Activated T-helper 1 cell treated with anti-CD3 and anti-CD28 coated beads, Interleukin-12 subunit alpha, Interleukin-12 subunit beta, Interleukin-2, Interleukin-4 antibody, amounts not matched to agents 30 ng/mL and 10 ng/mL and 1 ng/mL, durations not matched to agents 14 hours and 24 hours and 36 hours (primary cell): ENCODE results near the gene KCTD17. TPM values are rescaled to one million over a fixed set of nuclear protein-coding genes. Genes with fewer than 3 reads are reported as not detected.

Source experiments
- DNase-seq: peaks from one replicate; pipeline ENCODE4 v3.0.0; 2021; ENCODE audit warnings: low spot score
- H3K27ac Mint-ChIP-seq: one replicate; pipeline ENCODE4 v1.8.0; 2021; ENCODE audit warnings: mild to moderate bottlenecking, mixed read lengths
- H3K27me3 Mint-ChIP-seq: one replicate; pipeline ENCODE4 v1.8.0; 2022; ENCODE audit warnings: mild to moderate bottlenecking, moderate library complexity, mixed read lengths; ENCODE audit not compliant: insufficient read depth
- H3K36me3 Mint-ChIP-seq: one replicate; pipeline ENCODE4 v1.8.0; 2021; ENCODE audit warnings: low read depth, mixed read lengths
- H3K4me1 Mint-ChIP-seq: one replicate; pipeline ENCODE4 v1.8.0; 2021; ENCODE audit warnings: low read depth, mixed read lengths
- H3K4me3 Mint-ChIP-seq: one replicate; pipeline ENCODE4 v1.8.0; 2021; ENCODE audit warnings: mild to moderate bottlenecking, moderate library complexity, mixed read lengths
- H3K9me3 Mint-ChIP-seq: one replicate; pipeline ENCODE4 v1.8.0; 2021; ENCODE audit warnings: mixed read lengths
- intact Hi-C: fragments of 100-400 bp; cut with micrococcal nuclease; formaldehyde crosslinking; loops from one replicate; pipeline ENCODE4 v1.15.1; 2024
- total RNA-seq: library from RNA; stranded (reverse); gene quantifications from 2 replicates; pipeline ENCODE4 v1.2.3, GENCODE V29; 2022

The KCTD17 gene
- total RNA-seq, 1 donor from 2014 or later = 68.1 TPM

DNA sequence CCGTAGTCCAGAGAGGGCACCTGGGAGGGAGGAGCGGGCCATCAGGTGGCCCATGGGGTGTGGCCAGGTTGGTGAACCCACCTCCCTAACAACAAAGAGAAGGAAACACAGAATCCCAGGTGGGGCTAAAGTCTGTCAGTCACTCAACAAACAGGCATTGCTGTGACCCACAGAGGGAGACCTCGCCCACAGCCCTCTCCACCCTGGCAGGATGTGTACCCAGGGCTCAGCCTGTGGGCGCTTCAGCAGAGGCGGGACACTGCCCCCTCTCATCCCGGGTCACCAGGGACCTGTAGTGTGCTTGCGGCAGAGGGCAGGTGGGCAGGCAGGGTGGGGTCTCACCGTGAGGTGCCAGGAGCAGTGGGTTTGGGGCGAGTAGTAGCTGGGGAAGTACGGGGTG is 32.8 kb downstream of the KCTD17 start:
- peaks cover 10% of the 10 kb centered on the region for H3K36me3 Mint-ChIP-seq
- intact Hi-C loops = no loop called here
- DNase-seq = no peak
- no peaks in the 10 kb centered on the region for H3K9me3 Mint-ChIP-seq
- peaks cover 1% of the 10 kb centered on the region for H3K27me3 Mint-ChIP-seq
- peak overlapping the region; percentile 77 for H3K27ac Mint-ChIP-seq
- H3K4me3 Mint-ChIP-seq = no peak overlapping the region
- H3K4me1 Mint-ChIP-seq = peaks cover 73% of the 10 kb centered on the region

GRCh38 chr22:37086184-37086583 is 34.6 kb downstream of the KCTD17 start:
- Mint-ChIP-seq H3K9me3 (no peaks in the 10 kb centered on the region), H3K27me3 (no peaks in the 10 kb centered on the region), H3K4me3 (no peak overlapping the region), H3K4me1 (peaks cover 59% of the 10 kb centered on the region), H3K36me3 (peaks cover 10% of the 10 kb centered on the region), H3K27ac (no peak overlapping the region)
- intact Hi-C loops = no loop called here
- DNase-seq = no peak

GRCh38 chr22:37088108-37088605 is 36.6 kb downstream of the KCTD17 start:
- no peaks in the 10 kb centered on the region for H3K27me3 Mint-ChIP-seq

GRCh38 chr22:37088750-37089408 is 37.3 kb downstream of the KCTD17 start:
- Mint-ChIP-seq H3K27me3 (no peaks in the 10 kb centered on the region), H3K4me1 (peaks cover 34% of the 10 kb centered on the region), H3K27ac (peak overlapping the region; percentile 80), H3K9me3 (no peaks in the 10 kb centered on the region), H3K4me3 (peak overlapping the region; percentile 67), H3K36me3 (peaks cover 1% of the 10 kb centered on the region)
- no peak for DNase-seq
- intact Hi-C loops = no loop called here

More at GRCh38 chr22:37088108-37088605, 36.6 kb downstream of the KCTD17 start:
- H3K9me3 Mint-ChIP-seq = no peaks in the 10 kb centered on the region
- peak overlapping the region; percentile 49 for H3K27ac Mint-ChIP-seq
- no peak for DNase-seq
- peaks cover 7% of the 10 kb centered on the region for H3K36me3 Mint-ChIP-seq
- intact Hi-C loops = no loop called here
- H3K4me1 Mint-ChIP-seq = peaks cover 41% of the 10 kb centered on the region
- H3K4me3 Mint-ChIP-seq = peak overlapping the region; percentile 67

DNA sequence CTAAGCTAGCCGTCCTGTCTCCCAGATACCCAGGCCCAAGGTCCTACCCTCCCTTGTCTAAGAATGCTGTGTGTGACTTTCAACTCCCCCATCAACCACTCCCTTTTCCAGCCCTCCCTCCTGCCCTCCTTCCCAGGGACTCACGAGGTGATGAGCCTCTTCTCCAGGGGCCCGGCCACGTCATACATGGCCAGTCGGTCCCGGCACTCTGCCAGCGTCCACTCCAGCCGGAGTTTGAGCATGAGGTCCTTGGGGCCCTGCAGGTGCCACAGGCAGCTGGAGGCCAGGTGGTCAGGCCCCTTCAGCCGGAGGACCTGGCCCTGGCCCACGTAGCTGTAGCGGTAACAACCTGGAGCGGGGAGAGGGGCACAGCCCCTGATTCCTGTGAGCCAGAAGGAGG is 37.9 kb downstream of the KCTD17 start:
- intact Hi-C loops = no loop called here
- DNase-seq = no peak
- no peak overlapping the region for H3K4me3 Mint-ChIP-seq
- no peaks in the 10 kb centered on the region for H3K9me3 Mint-ChIP-seq
- H3K4me1 Mint-ChIP-seq = peaks cover 34% of the 10 kb centered on the region
- H3K27ac Mint-ChIP-seq = no peak overlapping the region
- H3K36me3 Mint-ChIP-seq = peaks cover 1% of the 10 kb centered on the region
- no peaks in the 10 kb centered on the region for H3K27me3 Mint-ChIP-seq

DNA sequence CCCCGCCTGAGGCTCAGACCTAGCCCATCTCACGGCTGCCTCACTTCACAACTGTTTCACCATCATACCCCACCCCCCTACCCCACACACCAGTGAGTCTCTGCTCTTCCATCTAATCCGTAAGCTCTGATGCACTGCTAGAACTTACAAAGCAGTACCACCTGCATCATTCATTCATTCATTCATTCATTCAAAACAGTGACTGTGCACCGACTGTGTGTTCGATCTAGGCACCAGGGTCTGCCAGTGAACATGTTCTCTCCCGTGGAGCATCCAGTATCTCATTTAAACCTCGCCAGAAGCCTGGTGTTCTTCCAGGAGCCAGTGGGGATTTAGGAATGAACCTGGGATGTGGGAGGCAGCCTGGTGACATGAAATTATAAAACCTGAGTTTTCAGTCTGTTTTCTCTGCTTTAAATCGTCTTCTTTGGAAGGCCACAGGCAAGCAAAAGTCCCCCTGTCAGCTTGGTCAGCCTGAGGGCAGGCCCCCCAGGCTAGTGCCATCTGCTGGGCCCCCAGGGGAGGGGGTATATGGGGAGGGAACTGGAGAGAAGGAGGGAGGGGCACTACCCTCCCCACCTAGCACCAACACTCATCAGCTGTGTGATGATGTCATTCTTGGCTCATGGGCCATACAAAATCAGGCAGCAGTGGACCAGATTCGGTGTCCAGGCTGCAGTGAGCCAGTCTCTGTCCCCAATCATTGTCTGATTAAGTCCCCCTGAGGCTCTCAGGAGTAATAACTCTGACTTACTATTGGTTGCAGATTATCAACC is 39.6 kb downstream of the KCTD17 start:
- Mint-ChIP-seq H3K9me3 (no peaks in the 10 kb centered on the region), H3K27me3 (no peaks in the 10 kb centered on the region), H3K27ac (no peak overlapping the region), H3K4me3 (no peak overlapping the region), H3K4me1 (peaks cover 40% of the 10 kb centered on the region), H3K36me3 (peaks cover 1% of the 10 kb centered on the region)
- no peak for DNase-seq
- intact Hi-C loops = no loop called here

DNA sequence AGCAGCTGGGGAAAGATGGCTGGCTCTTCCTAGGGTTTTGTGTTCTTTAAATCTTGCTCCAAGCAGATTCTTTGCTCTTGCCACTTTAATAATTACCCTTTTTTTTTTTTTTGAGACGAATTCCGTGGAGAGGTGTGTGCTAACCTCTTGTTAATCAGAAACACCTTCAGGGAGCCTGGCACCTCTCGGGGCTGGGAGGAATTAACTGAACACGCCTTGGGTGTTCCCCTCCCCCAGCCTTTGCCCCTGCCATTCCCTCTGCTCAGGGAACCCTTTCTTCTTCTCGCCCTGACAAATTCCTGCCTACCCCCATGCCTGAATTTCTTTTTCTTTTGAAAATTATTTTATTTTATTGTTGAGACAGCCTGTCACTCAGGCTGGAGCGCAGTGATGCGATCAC is 40.5 kb downstream of the KCTD17 start:
- no peak for DNase-seq
- Mint-ChIP-seq H3K27me3 (no peaks in the 10 kb centered on the region), H3K4me3 (no peak overlapping the region), H3K4me1 (peaks cover 43% of the 10 kb centered on the region), H3K9me3 (no peaks in the 10 kb centered on the region), H3K36me3 (peaks cover 1% of the 10 kb centered on the region), H3K27ac (no peak overlapping the region)
- intact Hi-C loops = no loop called here

DNA sequence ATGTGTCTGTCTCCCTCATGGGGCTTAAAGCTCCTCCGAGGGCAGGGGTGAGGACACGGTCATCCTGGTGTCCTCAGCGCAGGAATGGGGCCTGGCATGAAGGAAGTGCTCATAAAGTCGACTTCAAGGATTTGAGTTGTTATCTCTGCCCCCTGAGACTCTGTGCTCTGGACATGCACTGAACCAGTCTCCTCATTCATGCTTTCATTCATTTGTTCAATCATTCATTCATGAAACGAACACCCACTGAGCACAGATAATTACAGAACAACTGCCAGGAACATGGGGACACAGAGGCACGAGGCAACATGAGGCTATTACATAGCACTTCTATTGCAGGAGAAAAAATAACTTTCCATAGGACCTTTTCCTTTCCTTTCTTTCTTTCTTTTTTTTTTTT is 41.5 kb downstream of the KCTD17 start:
- DNase-seq = no peak
- no peak overlapping the region for H3K4me3 Mint-ChIP-seq
- peaks cover 1% of the 10 kb centered on the region for H3K36me3 Mint-ChIP-seq
- no peak overlapping the region for H3K27ac Mint-ChIP-seq
- peaks cover 37% of the 10 kb centered on the region for H3K4me1 Mint-ChIP-seq
- no peaks in the 10 kb centered on the region for H3K9me3 Mint-ChIP-seq
- H3K27me3 Mint-ChIP-seq = no peaks in the 10 kb centered on the region
- intact Hi-C loops = no loop called here

DNA sequence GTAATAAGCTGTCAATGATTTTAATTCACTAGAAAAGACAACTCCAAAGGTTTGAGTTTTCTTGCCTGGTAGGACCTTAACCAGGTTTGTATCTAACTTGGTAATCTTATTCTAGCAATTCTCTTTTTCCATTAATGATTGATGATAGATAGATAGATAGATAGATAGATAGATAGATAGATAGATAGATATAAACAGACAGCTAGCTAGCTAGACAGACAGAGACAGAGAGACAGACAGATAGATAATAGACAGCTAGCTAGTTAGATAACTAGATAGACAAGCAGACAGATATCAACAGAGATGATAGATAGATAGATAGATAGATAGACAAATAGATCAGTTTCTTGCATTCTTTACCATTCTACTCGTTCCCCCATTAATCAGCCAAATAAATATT is 42.7 kb downstream of the KCTD17 start:
- intact Hi-C loops = no loop called here
- no peaks in the 10 kb centered on the region for H3K9me3 Mint-ChIP-seq
- no peak overlapping the region for H3K4me3 Mint-ChIP-seq
- H3K4me1 Mint-ChIP-seq = peaks cover 38% of the 10 kb centered on the region
- DNase-seq = no peak
- no peak overlapping the region for H3K27ac Mint-ChIP-seq
- H3K27me3 Mint-ChIP-seq = no peaks in the 10 kb centered on the region
- H3K36me3 Mint-ChIP-seq = no peaks in the 10 kb centered on the region

- intact Hi-C loops = loop anchor here (1.0 kb wide), 3 partner anchors 16 to 136 kb away; no protein-coding TSS in a partner anchor
- H3K4me3 Mint-ChIP-seq = no peak overlapping the region
- H3K4me1 Mint-ChIP-seq = peaks cover 38% of the 10 kb centered on the region
- no peak for DNase-seq
- H3K27me3 Mint-ChIP-seq = peaks cover 3% of the 10 kb centered on the region
- no peaks in the 10 kb centered on the region for H3K9me3 Mint-ChIP-seq
- peak overlapping the region; percentile 80 for H3K27ac Mint-ChIP-seq
- no peaks in the 10 kb centered on the region for H3K36me3 Mint-ChIP-seq
Observed at GRCh38 chr22:37095113-37095512, 43.6 kb downstream of the KCTD17 start.

GRCh38 chr22:37097346-37097745 is 45.8 kb downstream of the KCTD17 start:
- Mint-ChIP-seq H3K4me3 (no peak overlapping the region), H3K9me3 (no peaks in the 10 kb centered on the region), H3K4me1 (peaks cover 47% of the 10 kb centered on the region), H3K36me3 (no peaks in the 10 kb centered on the region), H3K27ac (peak overlapping the region; percentile 49), H3K27me3 (peaks cover 3% of the 10 kb centered on the region)
- intact Hi-C loops = no loop called here
- no peak for DNase-seq

- Mint-ChIP-seq H3K27me3 (peaks cover 6% of the 10 kb centered on the region), H3K27ac (no peak overlapping the region), H3K9me3 (no peaks in the 10 kb centered on the region), H3K4me3 (no peak overlapping the region), H3K36me3 (no peaks in the 10 kb centered on the region), H3K4me1 (peaks cover 52% of the 10 kb centered on the region)
- intact Hi-C loops = no loop called here
- DNase-seq = no peak
Observed at GRCh38 chr22:37098976-37099591, 47.5 kb downstream of the KCTD17 start.

DNA sequence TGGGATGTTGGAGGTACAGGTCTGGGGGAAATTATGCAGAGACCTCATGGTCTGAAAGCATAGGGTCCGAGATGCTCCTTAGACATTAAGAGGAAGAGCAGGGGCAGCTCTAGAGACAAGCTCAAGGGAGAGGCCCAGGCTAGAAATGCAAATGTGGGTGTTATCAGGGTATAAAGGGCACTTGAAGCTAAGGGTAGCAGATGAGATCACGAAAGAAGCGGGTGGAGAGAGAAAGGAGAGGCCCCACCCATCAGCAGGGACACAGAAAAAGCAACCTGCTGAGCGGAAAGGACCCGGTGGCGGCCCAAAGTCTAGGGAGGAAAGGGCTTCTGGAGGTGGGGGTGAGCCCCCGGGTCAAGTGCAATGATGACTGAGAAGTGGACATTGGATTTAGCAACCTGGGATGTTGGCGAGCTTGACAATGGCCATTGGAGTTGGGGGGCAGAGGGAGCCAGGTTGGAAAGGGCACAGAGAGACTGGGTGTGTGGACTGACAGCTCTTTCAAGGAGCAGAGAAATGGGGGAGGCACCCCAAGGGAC is 49.1 kb downstream of the KCTD17 start:
- Mint-ChIP-seq H3K4me1 (peaks cover 38% of the 10 kb centered on the region), H3K9me3 (no peaks in the 10 kb centered on the region), H3K27me3 (peaks cover 6% of the 10 kb centered on the region), H3K27ac (no peak overlapping the region), H3K36me3 (no peaks in the 10 kb centered on the region), H3K4me3 (no peak overlapping the region)
- intact Hi-C loops = no loop called here
- DNase-seq = no peak
